Liver (tissue), 9 donors: Measurements from ENCODE around the gene PLPP4. TPM values are rescaled to one million over a fixed set of nuclear protein-coding genes. Genes with fewer than 3 reads are reported as not detected.

Source experiments
- DNase-seq: peaks from one replicate; pipeline ENCODE4 v3.0.0-alpha.2; 2017; ENCODE audit warnings: low spot score
- H3K27ac ChIP-seq, 2 donors: one replicate each; pipeline ENCODE4 v1.7.0; 2013; ENCODE audit warnings: inconsistent platforms in 2 of 2, low read length in 2 of 2, control low read depth in 1 of 2, low read depth in 1 of 2, mild to moderate bottlenecking in 1 of 2
- H3K27me3 ChIP-seq, 4 donors: one replicate each; pipeline versions ENCODE4 v1.6.1 to v1.7.0; 2013; ENCODE audit warnings: low read length in 3 of 4, inconsistent platforms in 1 of 4, mild to moderate bottlenecking in 1 of 4, moderate library complexity in 1 of 4; ENCODE audit not compliant: control insufficient read depth in 4 of 4, insufficient read depth in 4 of 4
- H3K36me3 ChIP-seq, 4 donors: one replicate each; pipeline versions ENCODE4 v1.6.1 to v1.7.0; 2013; ENCODE audit warnings: low read length in 3 of 4, mild to moderate bottlenecking in 3 of 4, low read depth in 1 of 4, moderate library complexity in 1 of 4; ENCODE audit not compliant: control insufficient read depth in 4 of 4, insufficient read depth in 3 of 4
- H3K4me1 ChIP-seq, 4 donors: one replicate each; pipeline versions ENCODE4 v1.6.1 to v1.7.0; 2013; ENCODE audit warnings: low read length in 3 of 4, mild to moderate bottlenecking in 3 of 4, moderate library complexity in 1 of 4; ENCODE audit not compliant: control insufficient read depth in 4 of 4, insufficient read depth in 4 of 4
- H3K4me3 ChIP-seq, 3 donors: one replicate each; pipeline versions ENCODE4 v1.6.1 to v1.7.0; 2013; ENCODE audit warnings: low read length in 3 of 3, control low read depth in 1 of 3, low read depth in 1 of 3, mild to moderate bottlenecking in 1 of 3
- H3K9ac ChIP-seq, 2 donors: one replicate each; pipeline ENCODE4 v1.7.0; 2013; ENCODE audit warnings: low read length in 2 of 2, mild to moderate bottlenecking in 2 of 2, moderate library complexity in 2 of 2, control low read depth in 1 of 2, low read depth in 1 of 2
- H3K9me3 ChIP-seq, 4 donors: one replicate each; pipeline versions ENCODE4 v1.6.1 to v1.7.0; 2013; ENCODE audit warnings: low read length in 3 of 4; ENCODE audit not compliant: control insufficient read depth in 4 of 4
- CTCF ChIP-seq: fragments of 150-350 bp; IDR thresholded peaks from 2 replicates; pipeline ENCODE4 v1.5.1; 2017; ENCODE audit warnings: improper control_type of control experiment, low read depth, low read length; ENCODE audit not compliant: missing input control
- EGR1 ChIP-seq, 2 donors: IDR thresholded peaks; 2 replicates each; pipeline ENCODE4 v1.6.1; 2016 to 2018; ENCODE audit warnings: antibody characterized with exemption in 2 of 2, low read depth in 2 of 2
- FOXA1 ChIP-seq: IDR thresholded peaks from 2 replicates; pipeline ENCODE4 v1.6.1; 2016; ENCODE audit warnings: antibody characterized with exemption
- FOXA2 ChIP-seq: IDR thresholded peaks from 2 replicates; pipeline ENCODE4 v1.6.1; 2016; ENCODE audit warnings: antibody characterized with exemption
- GABPA ChIP-seq, 2 donors: IDR thresholded peaks in 1 of 2; conservative IDR thresholded peaks in 1 of 2; 2 replicates each; pipeline ENCODE4 v1.6.1; 2016; ENCODE audit warnings: antibody characterized with exemption in 2 of 2, mild to moderate bottlenecking in 1 of 2, moderate library complexity in 1 of 2
- HNF4A ChIP-seq, 2 donors: conservative IDR thresholded peaks; 2 replicates each; pipeline ENCODE4 v1.6.1; 2016; ENCODE audit warnings: antibody characterized with exemption in 2 of 2, mild to moderate bottlenecking in 2 of 2
- HNF4G ChIP-seq: IDR thresholded peaks from 2 replicates; pipeline ENCODE4 v1.6.1; 2016; ENCODE audit warnings: antibody characterized with exemption
- JUND ChIP-seq, 2 donors: IDR thresholded peaks; 2 replicates each; pipeline ENCODE4 v1.6.1; 2016; ENCODE audit warnings: antibody characterized with exemption in 2 of 2
- NR2F2 ChIP-seq: IDR thresholded peaks from 2 replicates; pipeline ENCODE4 v1.6.1; 2016; ENCODE audit warnings: antibody characterized with exemption
- RXRA ChIP-seq, 2 donors: IDR thresholded peaks; 2 replicates each; pipeline ENCODE4 v1.6.1; 2017 to 2018; ENCODE audit warnings: antibody characterized with exemption in 2 of 2, mild to moderate bottlenecking in 1 of 2
- SP1 ChIP-seq: IDR thresholded peaks from 2 replicates; pipeline ENCODE4 v1.6.1; 2018; ENCODE audit warnings: antibody characterized with exemption, mild to moderate bottlenecking
- WGBS: extraction: QIAGEN DNeasy Blood & Tissue Kit; methylation state at CpG from one replicate; pipeline ENCODE4 v1.1.7; 2013; 5-methylcytosine and 5-hydroxymethylcytosine counted together
- polyA plus RNA-seq, 2 donors: library from polyadenylated mRNA; stranded (reverse) in 1 of 2; unstranded in 1 of 2; fragments of 200-250 nt in 1 of 2; fragments of >200 nt in 1 of 2; fragmentation: Nextera tagmentation in 1 of 2; extraction: Ambion mirVana in 1 of 2; gene quantifications; one replicate each; pipeline versions ENCODE4 v1.2.1 to v1.2.3, GENCODE V29; 2013 to 2015
- total RNA-seq, 2 donors: library from RNA; depleted of rRNA; stranded (reverse); fragments of >200 nt; gene quantifications; one replicate each; pipeline ENCODE4 v1.2.3, GENCODE V29; 2014
- TF ChIP-seq, protein P1 (sequence below): IDR thresholded peaks from 2 replicates; pipeline ENCODE4 v1.6.1; 2016; ENCODE audit warnings: antibody characterized with exemption, mild to moderate bottlenecking
- TF ChIP-seq, protein P2 (sequence below): IDR thresholded peaks from 2 replicates; pipeline ENCODE4 v1.6.1; 2016; ENCODE audit warnings: antibody characterized with exemption
- TF ChIP-seq, protein P3 (sequence below): IDR thresholded peaks from 2 replicates; pipeline ENCODE4 v1.6.1; 2016; ENCODE audit warnings: antibody characterized with exemption
- donor health status: healthy.
- donor health status: healthy.
- donor health status: healthy.
- donor health status: healthy.
- donor health status: healthy.

The PLPP4 gene
- total and polyA plus RNA-seq, 4 donors = 0.14 to 2.8 (median 0.93) TPM

- no peak overlapping the region for H3K9ac ChIP-seq
- no peak for TF ChIP-seq GABPA (IDR thresholded peaks at IDR 0.05 in 1 of 2, conservative IDR thresholded peaks at IDR 0.05 in 1 of 2)
- no peak for TF ChIP-seq HNF4A (conservative IDR thresholded peaks at IDR 0.05)
- TF ChIP-seq FOXA1 = no peak
- TF ChIP-seq NR2F2 = no peak
- H3K27me3 ChIP-seq = peaks cover 0 to 11% (median 0%) of the 10 kb centered on the region in 4 donors
- WGBS = 81% methylated on average over 4 of the region's 4 CpGs
- no peak overlapping the region for H3K4me3 ChIP-seq
- no peak overlapping the region for H3K27ac ChIP-seq
- no peaks in the 10 kb centered on the region for H3K4me1 ChIP-seq
- no peaks in the 10 kb centered on the region for H3K9me3 ChIP-seq
- no peak for DNase-seq
- no peaks in the 10 kb centered on the region for H3K36me3 ChIP-seq
These were observed 48.8 kb downstream of the PLPP4 start for GRCh38 chr10:120505866-120506265.

DNA sequence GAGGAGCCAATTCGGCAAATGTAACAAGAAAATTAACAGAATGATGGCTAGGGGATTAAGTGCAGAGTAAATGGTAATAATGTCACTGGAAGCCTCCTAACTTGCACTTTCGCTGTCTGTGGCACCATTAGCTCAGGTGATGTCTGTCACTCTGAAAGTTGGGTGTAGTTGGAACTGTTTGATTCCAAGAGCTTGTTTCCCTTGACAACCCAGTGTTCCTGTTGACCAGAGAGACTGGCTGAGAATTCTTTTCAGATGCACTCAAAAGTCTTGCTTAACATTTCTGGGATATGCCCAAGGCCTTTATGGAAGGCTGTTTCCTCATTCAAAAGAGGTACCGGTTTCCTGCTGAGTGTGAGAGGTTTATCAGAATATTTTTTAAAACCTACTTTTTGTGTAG is 49.6 kb downstream of the PLPP4 start:
- TF ChIP-seq HNF4A (conservative IDR thresholded peaks at IDR 0.05) (no peak), CTCF (no peak), EGR1 (IDR thresholded peaks at IDR 0.05; ENCODE audit: low read depth in 2 of 2) (no peak), RXRA (IDR thresholded peaks at IDR 0.05) (no peak), SP1 (no peak), JUND (IDR thresholded peaks at IDR 0.05) (no peak)
- TF ChIP-seq, protein P1, sequence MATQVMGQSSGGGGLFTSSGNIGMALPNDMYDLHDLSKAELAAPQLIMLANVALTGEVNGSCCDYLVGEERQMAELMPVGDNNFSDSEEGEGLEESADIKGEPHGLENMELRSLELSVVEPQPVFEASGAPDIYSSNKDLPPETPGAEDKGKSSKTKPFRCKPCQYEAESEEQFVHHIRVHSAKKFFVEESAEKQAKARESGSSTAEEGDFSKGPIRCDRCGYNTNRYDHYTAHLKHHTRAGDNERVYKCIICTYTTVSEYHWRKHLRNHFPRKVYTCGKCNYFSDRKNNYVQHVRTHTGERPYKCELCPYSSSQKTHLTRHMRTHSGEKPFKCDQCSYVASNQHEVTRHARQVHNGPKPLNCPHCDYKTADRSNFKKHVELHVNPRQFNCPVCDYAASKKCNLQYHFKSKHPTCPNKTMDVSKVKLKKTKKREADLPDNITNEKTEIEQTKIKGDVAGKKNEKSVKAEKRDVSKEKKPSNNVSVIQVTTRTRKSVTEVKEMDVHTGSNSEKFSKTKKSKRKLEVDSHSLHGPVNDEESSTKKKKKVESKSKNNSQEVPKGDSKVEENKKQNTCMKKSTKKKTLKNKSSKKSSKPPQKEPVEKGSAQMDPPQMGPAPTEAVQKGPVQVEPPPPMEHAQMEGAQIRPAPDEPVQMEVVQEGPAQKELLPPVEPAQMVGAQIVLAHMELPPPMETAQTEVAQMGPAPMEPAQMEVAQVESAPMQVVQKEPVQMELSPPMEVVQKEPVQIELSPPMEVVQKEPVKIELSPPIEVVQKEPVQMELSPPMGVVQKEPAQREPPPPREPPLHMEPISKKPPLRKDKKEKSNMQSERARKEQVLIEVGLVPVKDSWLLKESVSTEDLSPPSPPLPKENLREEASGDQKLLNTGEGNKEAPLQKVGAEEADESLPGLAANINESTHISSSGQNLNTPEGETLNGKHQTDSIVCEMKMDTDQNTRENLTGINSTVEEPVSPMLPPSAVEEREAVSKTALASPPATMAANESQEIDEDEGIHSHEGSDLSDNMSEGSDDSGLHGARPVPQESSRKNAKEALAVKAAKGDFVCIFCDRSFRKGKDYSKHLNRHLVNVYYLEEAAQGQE = no peak
- Histone ChIP-seq H3K9me3 (no peaks in the 10 kb centered on the region), H3K27ac (no peak overlapping the region), H3K27me3 (peaks cover 0 to 7% (median under 1%) of the 10 kb centered on the region in 4 donors), H3K4me1 (no peaks in the 10 kb centered on the region), H3K36me3 (no peaks in the 10 kb centered on the region), H3K9ac (no peak overlapping the region), H3K4me3 (no peak overlapping the region)
- WGBS = 71% methylated on average over 3 of the region's 3 CpGs
- no peak for DNase-seq

DNA sequence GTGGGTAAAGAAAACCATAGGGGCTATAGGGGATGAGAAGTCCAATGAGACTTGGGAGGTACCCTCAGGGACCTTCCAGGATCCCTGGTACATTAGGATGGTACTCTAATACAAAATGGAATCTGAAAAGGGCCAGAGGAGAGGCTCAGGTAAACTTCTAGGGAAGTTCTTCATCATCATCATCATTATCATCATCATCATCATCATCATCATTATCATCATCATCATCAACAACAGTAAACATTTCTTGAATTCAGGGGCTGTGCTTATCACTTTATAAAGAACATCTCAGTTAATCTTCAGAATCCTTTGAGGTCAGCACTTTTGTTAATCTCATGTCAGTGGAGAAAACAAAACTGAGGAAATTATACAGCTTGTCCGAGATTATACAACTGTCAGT is 50.1 kb downstream of the PLPP4 start:
- no peak overlapping the region for H3K9ac ChIP-seq
- no peak overlapping the region for H3K4me3 ChIP-seq
- no peaks in the 10 kb centered on the region for H3K36me3 ChIP-seq
- H3K27me3 ChIP-seq = peaks cover 0 to 3% (median under 1%) of the 10 kb centered on the region in 4 donors
- 63% methylated on average over 1 of the region's 1 CpG for whole genome bisulfite sequencing
- no peak for DNase-seq
- no peaks in the 10 kb centered on the region for H3K9me3 ChIP-seq
- no peak overlapping the region for H3K27ac ChIP-seq
- H3K4me1 ChIP-seq = no peaks in the 10 kb centered on the region
- TF ChIP-seq RXRA (IDR thresholded peaks at IDR 0.05) (no peak), FOXA1 (no peak), JUND (IDR thresholded peaks at IDR 0.05) (no peak), FOXA2 (no peak), HNF4G (no peak), CTCF (no peak)
- TF ChIP-seq, protein P2, sequence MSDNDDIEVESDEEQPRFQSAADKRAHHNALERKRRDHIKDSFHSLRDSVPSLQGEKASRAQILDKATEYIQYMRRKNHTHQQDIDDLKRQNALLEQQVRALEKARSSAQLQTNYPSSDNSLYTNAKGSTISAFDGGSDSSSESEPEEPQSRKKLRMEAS = no peak
- TF ChIP-seq, protein P1 = no peak
- TF ChIP-seq, protein P3, sequence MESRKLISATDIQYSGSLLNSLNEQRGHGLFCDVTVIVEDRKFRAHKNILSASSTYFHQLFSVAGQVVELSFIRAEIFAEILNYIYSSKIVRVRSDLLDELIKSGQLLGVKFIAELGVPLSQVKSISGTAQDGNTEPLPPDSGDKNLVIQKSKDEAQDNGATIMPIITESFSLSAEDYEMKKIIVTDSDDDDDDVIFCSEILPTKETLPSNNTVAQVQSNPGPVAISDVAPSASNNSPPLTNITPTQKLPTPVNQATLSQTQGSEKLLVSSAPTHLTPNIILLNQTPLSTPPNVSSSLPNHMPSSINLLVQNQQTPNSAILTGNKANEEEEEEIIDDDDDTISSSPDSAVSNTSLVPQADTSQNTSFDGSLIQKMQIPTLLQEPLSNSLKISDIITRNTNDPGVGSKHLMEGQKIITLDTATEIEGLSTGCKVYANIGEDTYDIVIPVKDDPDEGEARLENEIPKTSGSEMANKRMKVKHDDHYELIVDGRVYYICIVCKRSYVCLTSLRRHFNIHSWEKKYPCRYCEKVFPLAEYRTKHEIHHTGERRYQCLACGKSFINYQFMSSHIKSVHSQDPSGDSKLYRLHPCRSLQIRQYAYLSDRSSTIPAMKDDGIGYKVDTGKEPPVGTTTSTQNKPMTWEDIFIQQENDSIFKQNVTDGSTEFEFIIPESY = no peak
